Fibroblast of upper back skin (primary cell): Measurements from ENCODE around the gene LRRN1.
"Not testable (repeated sequence)": the region's sequence is repeated elsewhere in the genome, so short reads cannot be mapped to it uniquely, and the experiment has no call there.

Source experiments
- DNase-seq: peaks from one replicate; pipeline ENCODE4 v3.0.0-alpha.2; 2013

The LRRN1 gene

DNA sequence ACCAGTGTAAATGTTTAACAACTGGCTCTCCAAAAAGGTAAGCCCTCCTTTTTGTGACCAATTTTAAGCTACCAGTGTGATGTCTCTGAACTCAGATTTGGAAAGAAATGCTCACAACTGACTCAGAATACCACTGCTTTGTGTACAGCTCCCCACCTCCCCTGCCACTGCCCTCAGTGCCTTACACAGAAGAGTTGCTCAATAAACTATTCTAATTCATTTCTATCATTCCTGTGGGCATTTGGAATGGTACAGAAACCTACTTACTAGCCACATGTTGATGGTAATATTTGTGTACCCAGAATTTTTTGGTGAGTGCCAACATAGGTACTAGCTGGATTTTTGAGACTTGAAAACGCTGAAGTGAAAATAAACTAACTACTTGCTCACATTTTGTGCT lies 16.0 kb downstream of the LRRN1 start:
- no peak for DNase-seq

DNA sequence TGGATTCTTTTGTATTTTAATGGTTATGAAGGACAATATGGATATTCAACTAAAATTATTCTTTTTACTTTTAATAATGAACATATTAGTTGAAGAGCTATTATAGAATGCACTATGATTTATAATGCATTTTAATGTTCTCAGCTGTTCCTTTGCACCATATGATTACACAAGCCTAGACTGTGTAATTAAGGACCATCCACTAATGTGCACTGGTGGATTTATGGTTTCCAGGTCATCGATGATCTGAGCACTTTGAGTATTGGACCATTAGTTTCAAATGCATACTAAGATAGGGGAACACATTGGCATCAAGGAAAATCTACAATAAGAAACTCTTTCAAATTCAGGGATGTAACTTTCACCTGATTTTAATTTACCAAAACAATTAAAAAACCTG lies 16.8 kb downstream of the LRRN1 start:
- no peak for DNase-seq

DNA sequence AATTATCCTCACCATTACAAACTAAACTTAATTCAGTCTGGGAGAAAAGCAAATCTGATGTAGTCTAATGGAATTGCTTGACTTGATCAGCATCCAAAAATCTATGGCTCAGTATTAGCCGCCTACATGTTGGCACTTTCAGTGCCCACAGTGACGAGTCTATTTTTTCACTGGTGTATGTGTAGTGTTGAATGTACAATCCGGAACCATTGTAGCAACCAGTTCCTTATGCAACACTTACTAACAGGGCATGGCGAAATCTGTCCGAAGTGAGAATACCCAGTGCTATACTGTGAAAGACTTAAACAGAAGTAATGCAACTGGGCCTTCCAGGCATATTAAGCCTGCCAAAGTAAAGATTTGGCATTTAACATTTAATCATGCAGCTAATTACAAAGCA lies 18.6 kb downstream of the LRRN1 start:
- DNase-seq = no peak

DNA sequence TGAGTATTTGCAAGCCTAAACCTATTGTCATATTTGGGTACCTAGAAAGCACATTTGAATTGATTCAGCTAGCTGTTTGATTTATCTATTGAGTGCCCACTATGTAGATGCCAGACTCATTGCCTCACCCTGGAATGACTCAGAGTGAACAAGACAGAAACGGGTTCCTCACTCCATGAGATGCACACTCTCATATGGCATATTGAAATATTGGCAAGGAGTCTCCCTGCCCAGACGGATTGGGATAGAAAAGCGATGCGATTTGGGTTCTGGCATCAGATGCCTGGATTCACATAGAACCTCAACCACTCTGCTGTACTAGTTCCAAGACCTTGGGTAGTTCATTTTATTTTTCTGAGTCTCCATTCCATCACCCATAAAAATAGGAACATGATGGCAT lies 22.5 kb downstream of the LRRN1 start:
- no peak for DNase-seq

DNA sequence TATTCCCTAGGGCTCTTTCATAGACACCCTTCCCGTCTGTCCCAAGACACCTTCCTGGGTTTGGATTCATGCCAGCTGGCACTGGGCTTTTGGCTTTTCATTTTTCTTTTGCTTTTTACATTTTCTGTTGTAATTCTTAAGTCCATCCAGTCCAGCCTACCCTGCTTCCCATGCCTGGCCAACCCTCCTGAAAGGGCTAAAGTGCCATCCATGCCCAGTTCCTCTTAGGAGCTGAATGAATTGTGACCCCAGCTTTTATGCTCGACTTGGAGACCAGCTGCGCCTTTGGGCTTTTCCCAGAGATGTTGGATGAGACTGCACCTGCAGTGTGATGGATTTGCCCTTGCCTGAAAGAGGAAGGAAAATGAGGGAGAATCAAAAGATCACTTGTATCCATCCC lies 25.8 kb downstream of the LRRN1 start:
- no peak for DNase-seq

DNA sequence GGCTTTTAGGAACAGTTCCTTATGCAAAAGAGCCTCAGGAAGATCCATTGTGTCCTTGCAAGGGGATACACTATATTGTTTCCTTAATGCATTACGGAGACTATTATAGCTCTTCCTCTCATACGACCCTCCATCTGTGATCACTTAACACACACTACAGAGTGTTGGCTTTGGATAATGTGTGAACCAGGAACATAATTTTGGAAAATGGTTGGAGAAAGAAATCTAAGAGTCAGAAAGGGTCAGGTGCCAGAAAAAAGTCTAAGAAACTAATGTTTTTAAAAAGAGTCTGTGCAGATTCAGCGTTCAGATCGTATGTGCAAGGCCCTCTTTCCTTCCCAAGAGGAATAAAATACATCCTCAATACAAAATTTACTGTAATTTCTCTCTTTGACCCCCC lies 27.3 kb downstream of the LRRN1 start:
- no peak for DNase-seq

DNA sequence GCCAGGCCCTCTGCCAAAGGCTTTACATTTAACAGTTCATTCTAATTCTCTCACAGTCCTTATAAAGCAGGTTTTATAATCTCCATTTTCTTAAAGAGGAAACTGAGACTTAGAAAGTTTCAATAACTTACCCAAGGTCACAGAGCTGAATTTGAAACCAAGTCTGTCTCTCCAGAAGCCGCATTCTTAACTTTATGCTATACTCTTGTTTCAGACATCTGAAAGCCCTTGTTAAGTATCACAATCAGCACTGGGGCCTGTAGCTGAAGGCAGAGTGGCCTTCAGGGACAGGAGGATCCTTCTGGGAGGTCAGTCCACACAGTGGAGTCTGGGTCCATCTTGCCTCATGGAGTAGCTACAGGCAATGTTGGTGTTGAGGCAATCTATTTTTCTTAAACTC lies 27.9 kb downstream of the LRRN1 start:
- DNase-seq = no peak

DNA sequence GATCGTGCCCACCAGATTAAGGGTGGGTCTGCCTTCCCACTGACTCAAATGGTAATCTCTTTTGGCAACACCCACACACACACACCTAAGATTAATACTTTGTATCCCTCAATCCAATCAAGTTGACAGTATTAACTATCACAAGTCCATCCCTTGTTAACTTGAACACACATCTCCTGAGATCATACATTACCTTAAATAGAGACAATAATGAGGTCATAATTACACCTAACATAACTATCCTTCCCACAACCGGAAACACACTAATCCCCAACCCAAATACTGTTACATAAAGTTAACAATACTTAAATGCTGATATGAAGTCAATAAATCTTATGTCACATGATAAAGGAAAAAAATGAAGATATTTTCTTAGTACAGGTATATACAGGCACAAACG lies 29.2 kb downstream of the LRRN1 start:
- DNase-seq = not testable (repeated sequence)

DNA sequence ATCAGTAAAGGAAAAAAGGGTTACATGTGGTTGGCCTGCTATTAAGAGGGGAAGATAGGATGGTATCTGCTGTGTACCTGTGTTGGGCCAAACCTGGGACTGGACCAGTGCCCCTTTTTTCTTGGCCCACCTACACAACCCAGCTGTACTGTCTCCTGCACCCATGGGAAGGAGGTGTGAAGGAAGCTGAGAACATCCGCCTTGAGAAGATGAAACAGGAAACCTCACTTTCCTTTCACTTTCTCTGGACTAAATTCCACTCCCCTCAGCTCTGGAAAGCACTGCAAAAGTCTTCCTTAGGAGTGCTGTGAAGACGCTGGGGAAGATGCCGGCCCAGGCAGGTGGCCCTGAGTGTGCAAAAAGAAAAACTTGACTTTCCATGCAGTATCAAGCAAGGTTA lies 37.6 kb downstream of the LRRN1 start:
- no peak for DNase-seq

DNA sequence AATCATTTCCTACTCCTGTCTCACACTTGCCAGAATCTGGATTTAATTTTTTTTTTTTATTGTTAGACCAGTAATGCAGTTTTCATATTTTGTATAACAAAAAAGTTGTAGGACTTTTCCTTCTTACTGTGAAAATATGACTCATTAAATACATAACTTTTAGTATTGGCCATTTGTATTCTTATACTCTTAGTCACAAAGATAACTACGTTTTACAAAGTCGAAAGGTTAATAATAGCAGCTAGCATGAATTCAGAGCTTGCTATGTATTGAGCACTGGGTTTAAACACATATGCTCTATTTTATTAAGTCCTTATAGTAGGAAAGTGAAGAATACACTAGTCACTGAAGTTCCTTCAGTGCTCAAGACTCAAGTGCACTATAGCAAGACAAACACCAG lies 43.1 kb downstream of the LRRN1 start:
- peak; percentile 1 for DNase-seq

DNA sequence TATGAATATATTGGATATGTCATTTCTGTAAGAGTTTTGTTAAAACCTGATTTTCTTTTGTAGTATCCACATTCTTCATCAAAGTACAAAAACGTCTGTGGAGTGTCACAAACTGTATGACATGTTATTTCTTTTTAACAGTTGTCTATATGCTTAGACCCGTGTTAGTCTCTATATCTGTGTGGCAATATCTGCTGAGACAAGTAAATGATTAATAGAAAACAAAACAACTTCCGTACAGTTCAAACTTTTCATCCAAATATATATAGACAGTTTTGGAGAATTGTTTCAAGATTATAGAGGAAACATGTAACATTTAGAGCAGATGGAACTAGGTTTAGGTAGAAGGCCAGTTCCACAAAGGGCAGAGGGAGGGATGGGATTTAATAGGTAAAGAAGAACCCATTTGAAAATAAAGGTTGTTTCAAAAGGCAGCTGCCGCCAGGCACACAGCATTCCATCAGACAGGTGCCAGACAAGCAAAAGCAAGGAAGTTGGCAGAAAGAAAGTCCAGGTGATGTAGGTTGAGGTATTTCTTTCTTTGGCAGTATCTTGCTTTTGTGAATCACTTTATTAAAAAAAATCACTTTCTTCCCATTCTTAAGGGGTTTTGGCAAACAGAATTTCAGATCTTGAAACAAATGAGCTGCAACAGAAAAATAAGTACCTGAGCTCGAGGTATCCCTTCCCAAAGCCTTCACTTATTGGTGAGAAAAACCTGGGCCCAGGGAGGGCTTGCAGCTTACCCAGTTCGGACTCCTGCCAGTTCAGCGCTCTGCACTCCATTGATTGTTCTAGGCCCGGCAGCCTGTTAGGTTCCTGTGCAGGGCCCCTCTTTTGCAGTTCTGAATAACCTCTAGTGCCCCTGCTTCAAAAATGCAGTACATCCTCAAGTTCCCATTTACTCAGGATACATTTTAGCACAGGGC lies 49.0 kb downstream of the LRRN1 start:
- no peak for DNase-seq

DNA sequence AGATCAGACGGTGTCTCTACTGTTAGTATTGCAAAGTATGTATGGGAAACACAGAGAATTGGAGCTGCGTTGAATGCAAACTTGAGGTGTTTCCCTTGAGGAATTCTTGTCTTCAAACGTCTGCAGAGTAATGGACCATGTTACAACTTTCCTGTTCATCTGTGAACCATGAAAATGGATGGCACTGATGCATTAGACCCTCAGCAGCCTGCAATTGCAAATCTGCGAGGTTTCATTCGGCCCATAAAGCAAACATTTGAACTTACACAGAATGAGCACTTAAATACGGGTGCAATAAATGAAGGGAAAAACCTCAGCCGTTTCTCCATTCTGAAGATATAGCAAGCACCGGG lies 49.7 kb downstream of the LRRN1 start:
- no peak for DNase-seq

DNA sequence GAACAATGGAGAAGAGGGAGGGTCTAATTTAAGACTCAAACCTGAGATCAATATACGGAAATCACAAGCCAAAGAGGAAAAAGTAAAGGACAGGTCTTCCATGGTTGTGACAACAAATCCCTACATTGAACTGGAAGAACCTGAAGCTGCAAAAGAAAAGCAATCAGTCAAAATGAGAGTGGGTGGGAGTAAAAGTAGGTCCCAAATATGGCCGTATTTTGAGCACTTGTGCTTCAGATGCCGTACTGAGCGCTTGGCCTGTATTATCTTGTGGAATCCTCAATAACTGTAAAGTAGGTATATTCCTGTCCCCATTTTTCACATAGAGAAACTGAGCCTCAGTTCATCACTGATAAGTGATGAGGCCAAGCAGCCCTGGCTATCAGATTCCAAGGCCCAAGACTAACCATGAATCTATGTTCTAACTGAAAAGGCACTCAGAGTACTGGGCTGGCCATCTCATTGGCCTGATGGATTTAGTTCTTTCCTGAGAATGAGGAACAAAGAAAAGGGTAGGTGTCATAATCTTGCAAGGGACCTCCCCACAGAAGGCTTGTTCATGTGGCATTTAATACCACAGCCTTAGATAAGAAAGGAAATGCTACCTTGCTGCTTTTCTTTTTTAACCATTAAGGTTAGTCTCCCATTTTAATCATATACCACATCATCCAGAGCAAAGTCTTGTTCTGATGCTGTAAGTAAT lies 52.5 kb downstream of the LRRN1 start:
- no peak for DNase-seq

DNA sequence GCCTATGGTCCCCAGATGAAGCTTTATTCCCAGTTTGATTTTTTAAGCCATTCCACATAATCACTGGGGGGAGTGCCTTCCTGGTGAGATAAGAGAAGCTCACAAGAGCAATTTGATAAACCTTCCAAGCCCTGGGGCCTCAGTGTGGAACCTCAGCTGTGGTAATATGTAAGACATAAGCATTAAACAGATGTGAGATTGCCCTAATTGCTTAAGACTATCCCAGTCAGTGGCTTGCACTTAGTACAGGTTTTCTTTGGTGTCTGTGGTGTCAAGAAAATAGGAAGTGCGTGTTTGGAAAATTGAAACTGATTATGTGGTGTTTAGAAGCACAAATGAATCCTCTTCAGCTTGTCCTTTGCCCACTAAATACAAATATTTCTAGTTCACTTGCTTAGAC lies 54.3 kb downstream of the LRRN1 start:
- no peak for DNase-seq

DNA sequence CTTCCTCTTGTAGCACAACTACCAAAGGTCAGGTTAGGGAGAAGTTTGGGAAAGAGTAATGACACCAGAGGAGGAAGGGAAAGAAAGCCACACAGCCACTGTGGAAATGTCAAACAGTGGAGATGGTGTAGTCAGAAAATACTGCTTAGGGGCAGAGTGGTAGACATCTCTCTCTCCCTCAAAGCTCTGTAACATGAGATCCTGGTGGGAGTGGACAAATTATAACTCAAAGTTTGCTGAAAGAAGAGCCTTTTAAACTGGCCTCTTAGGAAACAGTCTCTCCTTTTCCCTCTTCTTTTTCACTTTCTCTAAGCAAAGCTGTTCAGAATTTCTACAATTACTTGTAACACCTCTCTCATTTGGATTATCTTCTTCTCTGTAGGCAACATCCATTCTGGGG lies 55.8 kb downstream of the LRRN1 start:
- DNase-seq = no peak

DNA sequence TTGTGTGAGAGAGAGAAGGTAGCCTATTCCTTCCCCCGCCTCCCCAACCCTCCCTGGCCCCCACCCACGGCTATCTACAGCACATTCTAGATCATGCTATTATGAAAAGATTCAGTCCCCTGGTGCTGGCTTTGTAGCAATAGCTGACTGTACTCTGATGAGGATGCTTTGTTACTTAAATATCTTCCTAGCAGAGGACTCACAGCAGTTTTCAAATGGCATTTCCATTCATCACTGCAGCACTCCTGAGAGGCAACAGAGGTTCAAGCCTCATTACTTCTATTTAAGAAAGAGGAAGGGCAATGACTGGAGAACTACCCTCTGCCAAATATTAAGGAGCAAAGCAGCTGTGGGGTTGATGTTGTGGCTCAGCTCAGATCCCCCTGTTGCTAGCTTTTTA lies 61.0 kb downstream of the LRRN1 start:
- no peak for DNase-seq

DNA sequence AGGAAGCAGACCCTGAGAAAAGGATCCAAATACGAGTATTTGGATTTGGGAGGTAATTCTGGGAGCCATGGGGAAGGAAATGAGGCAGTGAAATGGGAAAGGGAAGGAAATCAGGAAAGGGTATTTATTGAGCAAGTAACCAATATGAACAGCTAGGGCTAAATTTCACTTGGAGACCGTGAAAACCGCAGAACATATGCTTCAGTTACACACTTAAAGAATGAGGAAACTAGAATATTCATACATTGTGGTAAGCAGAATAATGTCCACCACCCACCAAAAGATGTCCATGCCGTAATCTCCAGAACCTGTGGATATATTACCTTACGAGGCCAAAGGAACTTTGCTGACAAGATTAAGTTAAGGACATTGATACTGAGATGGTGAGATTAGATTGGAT lies 63.3 kb downstream of the LRRN1 start:
- DNase-seq = no peak

DNA sequence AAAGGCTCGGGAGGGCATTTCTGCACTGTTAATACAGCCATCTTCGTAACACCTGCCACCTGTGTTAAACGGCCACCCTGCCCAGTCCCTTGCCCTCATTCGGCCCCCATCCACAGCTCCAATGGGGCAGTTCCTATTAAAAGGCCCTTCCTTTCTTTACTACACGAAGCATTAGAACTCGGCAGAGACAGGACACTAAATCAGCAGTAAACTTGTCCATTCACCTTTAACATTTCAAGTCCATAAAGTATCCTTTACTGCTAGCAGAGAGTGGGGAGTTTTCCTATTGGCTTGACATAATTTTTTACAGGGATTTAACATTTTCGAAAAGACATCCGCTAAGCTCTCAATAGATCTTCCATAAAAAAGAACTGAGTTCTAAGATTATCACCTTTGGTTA lies 76.3 kb downstream of the LRRN1 start:
- DNase-seq = no peak

DNA sequence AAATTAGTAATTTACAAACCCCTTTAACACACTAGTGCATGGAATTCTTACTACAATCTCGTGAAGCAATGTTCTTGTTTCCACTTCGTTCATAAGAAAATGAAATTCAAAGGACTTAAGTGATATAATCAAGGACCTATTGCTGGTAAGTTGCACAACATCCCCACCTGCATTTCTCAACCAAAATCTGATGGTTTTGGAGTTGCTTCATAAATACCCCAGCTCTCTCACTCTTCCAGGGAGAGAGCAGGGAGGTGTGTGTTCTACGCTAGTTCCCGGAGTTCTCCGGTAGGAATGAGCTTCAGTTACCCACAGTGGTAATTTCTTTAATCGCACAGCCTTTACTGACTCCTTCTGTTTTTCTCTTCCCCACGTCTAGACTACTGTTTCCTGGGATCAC lies 81.8 kb downstream of the LRRN1 start:
- no peak for DNase-seq

DNA sequence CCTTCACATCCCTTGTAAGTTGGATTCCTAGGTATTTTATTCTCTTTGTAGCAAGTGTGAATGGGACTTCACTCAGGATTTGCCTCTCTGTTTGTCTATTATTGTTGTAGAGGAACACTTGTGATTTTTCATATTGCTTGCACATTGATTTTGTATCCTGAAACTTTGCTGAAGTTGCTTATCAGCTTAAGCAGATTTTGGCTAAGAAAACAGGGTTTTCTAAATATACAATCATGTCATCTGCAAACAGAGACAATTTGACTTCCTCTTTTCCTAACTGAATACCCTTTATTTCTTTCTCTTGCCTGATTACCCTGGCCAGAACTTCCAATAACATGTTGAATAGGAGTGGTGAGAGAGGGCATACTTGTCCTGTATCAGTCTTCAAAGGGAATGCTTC lies 88.1 kb downstream of the LRRN1 start:
- DNase-seq = not testable (repeated sequence)

DNA sequence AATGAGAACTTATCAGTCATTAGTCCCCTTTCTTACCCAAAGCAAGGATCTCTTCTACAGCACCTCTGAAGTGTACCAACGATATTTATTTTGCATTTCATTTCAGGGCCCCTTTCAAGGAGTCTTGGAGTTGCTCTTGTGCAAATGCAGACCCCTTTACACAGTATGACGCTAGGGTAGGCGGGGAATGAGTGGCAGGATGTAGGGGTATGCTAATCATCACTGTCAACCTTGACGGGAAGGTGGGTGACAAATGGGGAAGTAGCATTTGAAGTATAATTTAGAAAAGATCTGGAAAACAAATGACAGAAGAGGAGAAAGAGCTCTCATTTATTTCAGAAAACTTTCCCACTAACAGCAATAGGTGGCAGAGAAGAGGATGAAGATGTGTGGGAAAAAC lies 94.4 kb downstream of the LRRN1 start:
- DNase-seq = no peak
